HepG2 (cell line): ENCODE data around the gene LTA. TPM values are rescaled to one million over a fixed set of nuclear protein-coding genes. Genes with fewer than 3 reads are reported as not detected.

Source experiments
- CBFB ChIP-seq: sonication (generic); formaldehyde crosslinking; IDR thresholded peaks from 2 replicates; pipeline ENCODE4 v1.4.0; 2020; ENCODE audit warnings: missing genetic modification reagents
- HIVEP1 ChIP-seq: sonication (generic); formaldehyde crosslinking; IDR thresholded peaks from 2 replicates; pipeline ENCODE4 v1.4.0; 2020; ENCODE audit warnings: mild to moderate bottlenecking, missing genetic modification reagents
- HNRNPL ChIP-seq: fragments of 200-400 bp; formaldehyde crosslinking; IDR thresholded peaks from 2 replicates; pipeline ENCODE4 v1.6.1; 2017; ENCODE audit warnings: mild to moderate bottlenecking, low read depth, low read length
- KDM5A ChIP-seq: fragments of 200-600 bp; sonication (generic); IDR thresholded peaks from 2 replicates; pipeline ENCODE4 v1.7.0; 2018; ENCODE audit warnings: antibody characterized with exemption, mild to moderate bottlenecking, low read length, borderline replicate concordance
- KLF13 ChIP-seq: sonication (generic); formaldehyde crosslinking; IDR thresholded peaks from 2 replicates; pipeline ENCODE4 v1.4.0; 2020; ENCODE audit warnings: mild to moderate bottlenecking, missing genetic modification reagents
- MAZ ChIP-seq, 2 experiments: sonication (generic) in 1 of 2; formaldehyde crosslinking in 1 of 2; IDR thresholded peaks; 2 replicates each; pipeline versions ENCODE4 v1.5.0 to v1.6.1; 2012 to 2020; ENCODE audit warnings: low read depth in 2 of 2, mild to moderate bottlenecking in 2 of 2, borderline replicate concordance in 1 of 2, improper control_type of control experiment in 1 of 2, low read length in 1 of 2, missing genetic modification reagents in 1 of 2, moderate library complexity in 1 of 2
- NONO ChIP-seq, 2 experiments: fragments of 450-650 bp in 1 of 2; sonication (generic) in 1 of 2; formaldehyde crosslinking in 1 of 2; IDR thresholded peaks in 1 of 2; conservative IDR thresholded peaks in 1 of 2; 2 replicates each; pipeline versions ENCODE4 v1.6.1 to v1.8.0; 2017 to 2022; ENCODE audit warnings: mild to moderate bottlenecking in 1 of 2, missing genetic modification reagents in 1 of 2, moderate library complexity in 1 of 2
- RFXAP ChIP-seq: sonication (generic); formaldehyde crosslinking; IDR thresholded peaks from 2 replicates; pipeline ENCODE4 v1.4.0; 2020; ENCODE audit warnings: missing genetic modification reagents, borderline replicate concordance
- RORA ChIP-seq: sonication (generic); formaldehyde crosslinking; IDR thresholded peaks from 2 replicates; pipeline ENCODE4 v1.5.0; 2020; ENCODE audit warnings: mild to moderate bottlenecking, missing genetic modification reagents, moderate library complexity
- SIX4 ChIP-seq: sonication (generic); formaldehyde crosslinking; IDR thresholded peaks from 2 replicates; pipeline ENCODE4 v1.4.0; 2020; ENCODE audit warnings: missing genetic modification reagents
- TSC22D2 ChIP-seq: sonication (generic); formaldehyde crosslinking; IDR thresholded peaks from 2 replicates; pipeline ENCODE4 v1.5.1; 2020; ENCODE audit warnings: missing genetic modification reagents, mild to moderate bottlenecking, borderline replicate concordance
- ZC3H13 ChIP-seq: sonication (generic); formaldehyde crosslinking; IDR thresholded peaks from 2 replicates; pipeline ENCODE4 v1.8.1; 2023; ENCODE audit warnings: mild to moderate bottlenecking, missing genetic modification reagents, moderate library complexity
- ZNF124 ChIP-seq: sonication (generic); formaldehyde crosslinking; IDR thresholded peaks from 2 replicates; pipeline ENCODE4 v1.4.0; 2020; ENCODE audit warnings: missing genetic modification reagents
- ZNF20 ChIP-seq: sonication (generic); formaldehyde crosslinking; IDR thresholded peaks from 2 replicates; pipeline ENCODE4 v1.4.0; 2020; ENCODE audit warnings: mild to moderate bottlenecking, moderate library complexity, missing genetic modification reagents
- ZNF713 ChIP-seq: sonication (generic); formaldehyde crosslinking; IDR thresholded peaks from 2 replicates; pipeline ENCODE4 v1.4.0; 2020; ENCODE audit warnings: mild to moderate bottlenecking, missing genetic modification reagents
- ZNF816 ChIP-seq: sonication (generic); formaldehyde crosslinking; IDR thresholded peaks from 2 replicates; pipeline ENCODE4 v1.8.0; 2022; ENCODE audit warnings: missing genetic modification reagents, mild to moderate bottlenecking, borderline replicate concordance
- ZNF850 ChIP-seq: sonication (generic); formaldehyde crosslinking; conservative IDR thresholded peaks from 2 replicates; pipeline ENCODE4 v1.9.0; 2021; ENCODE audit warnings: mild to moderate bottlenecking, missing genetic modification reagents
- ZSCAN21 ChIP-seq: sonication (generic); formaldehyde crosslinking; IDR thresholded peaks from 2 replicates; pipeline ENCODE4 v1.8.0; 2022; ENCODE audit warnings: mild to moderate bottlenecking, missing genetic modification reagents, moderate library complexity, borderline replicate concordance
- ZSCAN9 ChIP-seq: IDR thresholded peaks from 2 replicates; pipeline ENCODE4 v1.6.1; 2016; ENCODE audit warnings: borderline replicate concordance
- polyA plus RNA-seq, 8 experiments: library from polyadenylated mRNA; depleted of rRNA in 3 of 8; stranded (reverse) in 7 of 8; unstranded in 1 of 8; fragments of >200 nt; fragmentation: Illumina TruSeq in 4 of 8; extraction: Trizol in 4 of 8; gene quantifications; 2 replicates each; pipeline versions ENCODE4 v1.2.1 to v1.2.3, GENCODE V29; 2011 to 2016; ENCODE audit warnings: low read depth in 4 of 8, missing spikeins in 1 of 8, mixed read lengths in 1 of 8; ENCODE audit not compliant: insufficient read depth in 1 of 8
- total RNA-seq, 5 experiments: library from RNA; depleted of rRNA; stranded (reverse); fragments of >200 nt; fragmentation: Illumina TruSeq; extraction: Trizol; gene quantifications; 2 replicates each; pipeline ENCODE4 v1.2.3, GENCODE V29; 2016; ENCODE audit warnings: low read depth in 1 of 5
- TF ChIP-seq, protein P1 (sequence below): sonication (generic); formaldehyde crosslinking; IDR thresholded peaks from 2 replicates; pipeline ENCODE4 v1.8.0; 2022; ENCODE audit warnings: mild to moderate bottlenecking, missing genetic modification reagents, moderate library complexity
- TF ChIP-seq, protein P2 (sequence below): IDR thresholded peaks from 2 replicates; pipeline ENCODE4 v1.6.1; 2016; ENCODE audit warnings: missing compliant biosample characterization, missing genetic modification reagents, borderline replicate concordance
- TF ChIP-seq, protein P3 (sequence below): IDR thresholded peaks from 2 replicates; pipeline ENCODE4 v1.6.1; 2018; ENCODE audit warnings: missing genetic modification reagents, mild to moderate bottlenecking, missing compliant biosample characterization
- TF ChIP-seq, protein P4 (sequence below): sonication (generic); formaldehyde crosslinking; IDR thresholded peaks from 2 replicates; pipeline ENCODE4 v1.5.1; 2020; ENCODE audit warnings: missing genetic modification reagents, mild to moderate bottlenecking, borderline replicate concordance

The LTA gene
- total and polyA plus RNA-seq, 2 of the 13 experiments (the other 11 are each of a cell fraction or from before 2014, with no cell fraction given), result 0.09 TPM; not detected in 1

DNA sequence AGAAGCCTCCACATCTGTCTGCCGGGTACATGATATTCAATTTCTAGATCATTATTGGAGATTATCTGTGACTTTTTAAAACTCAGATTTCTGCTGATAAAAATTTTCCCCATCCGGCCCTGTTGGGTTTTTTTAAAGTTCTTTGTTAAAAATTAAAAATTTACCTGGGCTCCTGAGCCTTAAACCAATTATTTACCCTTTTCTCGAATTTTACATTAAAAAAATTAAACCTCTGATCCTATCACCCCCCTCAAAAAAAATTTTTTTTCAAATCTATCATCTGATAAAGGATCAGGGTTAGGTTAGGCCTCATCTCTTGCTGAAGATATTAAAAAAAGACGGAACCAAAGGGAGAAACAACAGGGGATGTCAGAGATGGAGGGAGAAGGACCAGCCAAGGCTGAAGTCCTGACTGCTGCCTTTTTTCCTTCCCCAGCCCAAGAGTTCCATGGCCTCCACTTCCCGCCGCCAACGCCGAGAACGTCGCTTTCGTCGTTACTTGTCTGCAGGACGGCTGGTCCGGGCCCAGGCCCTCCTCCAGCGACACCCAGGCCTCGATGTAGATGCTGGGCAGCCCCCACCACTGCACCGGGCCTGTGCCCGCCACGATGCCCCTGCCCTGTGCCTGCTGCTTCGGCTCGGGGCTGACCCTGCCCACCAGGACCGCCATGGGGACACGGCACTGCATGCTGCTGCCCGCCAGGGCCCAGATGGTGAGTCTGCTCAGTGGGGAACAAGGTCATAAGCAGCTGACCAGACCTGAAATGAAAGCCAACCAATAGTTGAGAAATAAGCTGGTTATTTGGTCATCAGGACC, 24.2 kb upstream of the LTA start (continued):
- TF ChIP-seq, protein P1, sequence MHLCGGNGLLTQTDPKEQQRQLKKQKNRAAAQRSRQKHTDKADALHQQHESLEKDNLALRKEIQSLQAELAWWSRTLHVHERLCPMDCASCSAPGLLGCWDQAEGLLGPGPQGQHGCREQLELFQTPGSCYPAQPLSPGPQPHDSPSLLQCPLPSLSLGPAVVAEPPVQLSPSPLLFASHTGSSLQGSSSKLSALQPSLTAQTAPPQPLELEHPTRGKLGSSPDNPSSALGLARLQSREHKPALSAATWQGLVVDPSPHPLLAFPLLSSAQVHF, result 0 out of 2 replicates have a peak, but pooled peaks have one; percentile 19
- 0 out of 2 replicates have a peak, but pooled peaks have one; percentile 5 for TF ChIP-seq RFXAP (CRISPR knock-in tag)
- TF ChIP-seq KDM5A, result peak; percentile 72; the same call in 1 of the 2 replicates
- 0 out of 2 replicates have a peak, but pooled peaks have one; percentile 5 for TF ChIP-seq ZNF124
- TF ChIP-seq ZNF20 (CRISPR knock-in tag), result 0 out of 2 replicates have a peak, but pooled peaks have one; percentile 41
- 0 out of 2 replicates have a peak, but pooled peaks have one; percentile 14 for TF ChIP-seq ZC3H13 (CRISPR knock-in tag)
- TF ChIP-seq KLF13 (CRISPR knock-in tag), result 0 out of 2 replicates have a peak, but pooled peaks have one; percentile 80
- TF ChIP-seq MAZ (IDR thresholded peaks at IDR 0.05; ENCODE audit: borderline replicate concordance, low read depth, low read length), result no peak
- TF ChIP-seq MAZ (CRISPR knock-in tag; IDR thresholded peaks at IDR 0.05; ENCODE audit: low read depth), result peak; percentile 30
- no peak for TF ChIP-seq ZNF816
- no peak for TF ChIP-seq ZNF713
- 0 out of 2 replicates have a peak, but pooled peaks have one; percentile 12 for TF ChIP-seq ZSCAN21 (CRISPR knock-in tag)
- TF ChIP-seq, protein P2, sequence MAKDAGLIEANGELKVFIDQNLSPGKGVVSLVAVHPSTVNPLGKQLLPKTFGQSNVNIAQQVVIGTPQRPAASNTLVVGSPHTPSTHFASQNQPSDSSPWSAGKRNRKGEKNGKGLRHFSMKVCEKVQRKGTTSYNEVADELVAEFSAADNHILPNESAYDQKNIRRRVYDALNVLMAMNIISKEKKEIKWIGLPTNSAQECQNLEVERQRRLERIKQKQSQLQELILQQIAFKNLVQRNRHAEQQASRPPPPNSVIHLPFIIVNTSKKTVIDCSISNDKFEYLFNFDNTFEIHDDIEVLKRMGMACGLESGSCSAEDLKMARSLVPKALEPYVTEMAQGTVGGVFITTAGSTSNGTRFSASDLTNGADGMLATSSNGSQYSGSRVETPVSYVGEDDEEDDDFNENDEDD (CRISPR knock-in tag), result no peak
- TF ChIP-seq, protein P3, sequence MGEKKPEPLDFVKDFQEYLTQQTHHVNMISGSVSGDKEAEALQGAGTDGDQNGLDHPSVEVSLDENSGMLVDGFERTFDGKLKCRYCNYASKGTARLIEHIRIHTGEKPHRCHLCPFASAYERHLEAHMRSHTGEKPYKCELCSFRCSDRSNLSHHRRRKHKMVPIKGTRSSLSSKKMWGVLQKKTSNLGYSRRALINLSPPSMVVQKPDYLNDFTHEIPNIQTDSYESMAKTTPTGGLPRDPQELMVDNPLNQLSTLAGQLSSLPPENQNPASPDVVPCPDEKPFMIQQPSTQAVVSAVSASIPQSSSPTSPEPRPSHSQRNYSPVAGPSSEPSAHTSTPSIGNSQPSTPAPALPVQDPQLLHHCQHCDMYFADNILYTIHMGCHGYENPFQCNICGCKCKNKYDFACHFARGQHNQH, result 0 out of 2 replicates have a peak, but pooled peaks have one; percentile 6
- no peak for TF ChIP-seq CBFB (CRISPR knock-in tag)
- TF ChIP-seq, protein P4, sequence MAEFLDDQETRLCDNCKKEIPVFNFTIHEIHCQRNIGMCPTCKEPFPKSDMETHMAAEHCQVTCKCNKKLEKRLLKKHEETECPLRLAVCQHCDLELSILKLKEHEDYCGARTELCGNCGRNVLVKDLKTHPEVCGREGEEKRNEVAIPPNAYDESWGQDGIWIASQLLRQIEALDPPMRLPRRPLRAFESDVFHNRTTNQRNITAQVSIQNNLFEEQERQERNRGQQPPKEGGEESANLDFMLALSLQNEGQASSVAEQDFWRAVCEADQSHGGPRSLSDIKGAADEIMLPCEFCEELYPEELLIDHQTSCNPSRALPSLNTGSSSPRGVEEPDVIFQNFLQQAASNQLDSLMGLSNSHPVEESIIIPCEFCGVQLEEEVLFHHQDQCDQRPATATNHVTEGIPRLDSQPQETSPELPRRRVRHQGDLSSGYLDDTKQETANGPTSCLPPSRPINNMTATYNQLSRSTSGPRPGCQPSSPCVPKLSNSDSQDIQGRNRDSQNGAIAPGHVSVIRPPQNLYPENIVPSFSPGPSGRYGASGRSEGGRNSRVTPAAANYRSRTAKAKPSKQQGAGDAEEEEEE (CRISPR knock-in tag), result 0 out of 2 replicates have a peak, but pooled peaks have one; percentile 6
- TF ChIP-seq NONO (IDR thresholded peaks at IDR 0.05), result no peak
- 0 out of 2 replicates have a peak, but pooled peaks have one; percentile 6 for TF ChIP-seq NONO (CRISPR knock-in tag; conservative IDR thresholded peaks at IDR 0.05)
- TF ChIP-seq ZSCAN9 (CRISPR knock-in tag), result no peak; the same call in 1 of the 2 replicates
- TF ChIP-seq HNRNPL, result 0 out of 2 replicates have a peak, but pooled peaks have one; percentile 37
- TF ChIP-seq HIVEP1 (CRISPR knock-in tag), result peak; percentile 34; the same call in 1 of the 2 replicates
- TF ChIP-seq RORA (CRISPR knock-in tag), result no peak
- no peak for TF ChIP-seq SIX4 (CRISPR knock-in tag)
- no peak for TF ChIP-seq TSC22D2 (CRISPR knock-in tag)
- 0 out of 2 replicates have a peak, but pooled peaks have one; percentile 55 for TF ChIP-seq ZNF850 (CRISPR knock-in tag)
